Keratinocyte (primary cell): Measurements from ENCODE around the gene RGMA. TPM values are rescaled to one million over a fixed set of nuclear protein-coding genes. Genes with fewer than 3 reads are reported as not detected.

ENCODE experiments used
- DNase-seq: peaks from one replicate; pipeline ENCODE4 v3.0.0-alpha.2; 2011; ENCODE audit warnings: low read depth, missing footprints, low spot score
- FAIRE-seq: peaks from 2 replicates; lab custom pipeline; 2011; peaks lifted over from hg19 to GRCh38; lab: Jason Lieb, UNC
- H2AFZ ChIP-seq: 2 replicates; pipeline ENCODE4 v1.6.0; 2012; ENCODE audit warnings: low read length, control low read depth, inconsistent platforms; ENCODE audit not compliant: control insufficient read depth
- H3K27ac ChIP-seq: 2 replicates; pipeline ENCODE4 v1.5.1; 2011; ENCODE audit warnings: low read length; ENCODE audit not compliant: control insufficient read depth, insufficient read depth
- H3K27me3 ChIP-seq: 3 replicates; pipeline ENCODE4 v1.6.0; 2011; ENCODE audit warnings: low read length; ENCODE audit not compliant: control insufficient read depth, insufficient read depth; ENCODE audit errors: extremely low read depth
- H3K36me3 ChIP-seq, 2 experiments: 2 replicates in 1 of 2; 3 replicates in 1 of 2; pipeline ENCODE4 v1.5.1; 2011; ENCODE audit warnings: low read length in 2 of 2, mild to moderate bottlenecking in 1 of 2; ENCODE audit not compliant: control insufficient read depth in 2 of 2, insufficient read depth in 2 of 2; ENCODE audit errors: extremely low read depth in 1 of 2
- H3K4me1 ChIP-seq: 3 replicates; pipeline ENCODE4 v1.5.1; 2011; ENCODE audit warnings: low read length; ENCODE audit not compliant: control insufficient read depth, insufficient read depth; ENCODE audit errors: extremely low read depth
- H3K4me2 ChIP-seq: 3 replicates; pipeline ENCODE4 v1.6.0; 2011; ENCODE audit warnings: low read depth, low read length; ENCODE audit not compliant: control insufficient read depth, insufficient read depth; ENCODE audit errors: extremely low read depth
- H3K4me3 ChIP-seq, 3 experiments: fragments of 200-600 bp in 1 of 3; sonication (generic) in 1 of 3; 2 replicates in 2 of 3; 3 replicates in 1 of 3; pipeline ENCODE4 v1.5.1; 2011 to 2016; ENCODE audit warnings: low read length in 3 of 3, mild to moderate bottlenecking in 3 of 3, control low read depth in 2 of 3, inconsistent platforms in 1 of 3, low read depth in 1 of 3, mixed read lengths in 1 of 3, mixed run types in 1 of 3, moderate library complexity in 1 of 3; ENCODE audit not compliant: control insufficient read depth in 2 of 3, insufficient read depth in 2 of 3; ENCODE audit errors: extremely low read depth in 1 of 3
- H3K79me2 ChIP-seq: 2 replicates; pipeline ENCODE4 v1.6.0; 2012; ENCODE audit warnings: low read length; ENCODE audit not compliant: control insufficient read depth, insufficient read depth
- H3K9ac ChIP-seq: 3 replicates; pipeline ENCODE4 v1.6.0; 2011; ENCODE audit warnings: low read length; ENCODE audit not compliant: control insufficient read depth, insufficient read depth; ENCODE audit errors: extremely low read depth
- H3K9me1 ChIP-seq: 3 replicates; pipeline ENCODE4 v1.6.0; 2011; ENCODE audit warnings: low read length; ENCODE audit not compliant: control insufficient read depth, insufficient read depth; ENCODE audit errors: extremely low read depth
- H3K9me3 ChIP-seq: 2 replicates; pipeline ENCODE4 v1.5.1; 2012; ENCODE audit warnings: low read depth, low read length; ENCODE audit not compliant: control insufficient read depth
- H4K20me1 ChIP-seq: 3 replicates; pipeline ENCODE4 v1.6.0; 2011; ENCODE audit warnings: low read length; ENCODE audit not compliant: control insufficient read depth, insufficient read depth; ENCODE audit errors: extremely low read depth
- CTCF ChIP-seq, 3 experiments: IDR thresholded peaks in 1 of 3; conservative IDR thresholded peaks in 1 of 3; optimal IDR thresholded peaks in 1 of 3; 2 replicates in 2 of 3; 3 replicates in 1 of 3; pipeline versions ENCODE3 to v1.5.1; 2011; ENCODE audit warnings: low read length in 3 of 3, mild to moderate bottlenecking in 3 of 3, moderate library complexity in 2 of 3, control low read depth in 1 of 3, inconsistent platforms in 1 of 3; ENCODE audit not compliant: insufficient read depth in 2 of 3; ENCODE audit errors: extremely low read depth in 1 of 3
- EZH2 ChIP-seq: IDR thresholded peaks from one replicate; pipeline ENCODE4 v1.6.1; 2012; ENCODE audit warnings: inconsistent platforms, mild to moderate bottlenecking, low read length, moderate library complexity
- dilution Hi-C: fragments of 300-500 bp; cut with MboI; formaldehyde crosslinking; loops from one replicate; pipeline ENCODE4 v1.7.0; 2020; ENCODE audit warnings: low sequenced_read_pairs; ENCODE audit not compliant: extremely low pct_ligation_motif_present
- polyA plus RNA-seq, 5 experiments: library from polyadenylated mRNA; depleted of rRNA in 3 of 5; stranded (reverse) in 3 of 5; stranded (forward) in 1 of 5; unstranded in 1 of 5; fragments of >200 nt; gene quantifications; 1 replicate in 1 of 5; 2 replicates in 3 of 5; 3 replicates in 1 of 5; pipeline versions ENCODE4 v1.2.1 to v1.2.3, GENCODE V29; 2011 to 2012; ENCODE audit warnings: missing spikeins in 2 of 5, low read depth in 1 of 5, low replicate concordance in 1 of 5

RGMA gene
- polyA plus RNA-seq, 1 donor (not counting 4 experiments of a cell fraction or from before 2014, with no cell fraction given) = 0.18 TPM

- Histone ChIP-seq H3K4me1 (no peaks in the 10 kb centered on the region), H3K4me3 (no peak overlapping the region), H3K9ac (no peak overlapping the region), H4K20me1 (no peaks in the 10 kb centered on the region), H3K9me3 (no peaks in the 10 kb centered on the region), H3K27ac (no peak overlapping the region), H2AFZ (no peak overlapping the region), H3K36me3 (no peaks in the 10 kb centered on the region), H3K27me3 (no peaks in the 10 kb centered on the region), H3K4me2 (no peak overlapping the region), H3K9me1 (no peaks in the 10 kb centered on the region), H3K79me2 (no peaks in the 10 kb centered on the region)
- dilution Hi-C loops = no loop called here
- DNase-seq (no peak), FAIRE-seq (no peak)
- no peak for TF ChIP-seq CTCF (optimal IDR thresholded peaks at IDR 0.05 in 1 of 3, IDR thresholded peaks at IDR 0.05 in 1 of 3, conservative IDR thresholded peaks at IDR 0.05 in 1 of 3; ENCODE audit: extremely low read depth in 1 of 3, insufficient read depth in 2 of 3, low read length in 3 of 3)
- no peak for TF ChIP-seq EZH2
Observed at GRCh38 chr15:93129702-93130488, 40.9 kb upstream of the RGMA start.

- Histone ChIP-seq H3K9me1 (no peaks in the 10 kb centered on the region), H3K4me3 (no peak overlapping the region), H3K4me2 (no peak overlapping the region), H4K20me1 (no peaks in the 10 kb centered on the region), H3K36me3 (no peaks in the 10 kb centered on the region), H3K9ac (no peak overlapping the region), H3K79me2 (no peaks in the 10 kb centered on the region), H3K4me1 (no peaks in the 10 kb centered on the region), H3K9me3 (no peaks in the 10 kb centered on the region), H3K27me3 (no peaks in the 10 kb centered on the region), H3K27ac (no peak overlapping the region), H2AFZ (no peak overlapping the region)
- TF ChIP-seq EZH2 (no peak), CTCF (optimal IDR thresholded peaks at IDR 0.05 in 1 of 3, IDR thresholded peaks at IDR 0.05 in 1 of 3, conservative IDR thresholded peaks at IDR 0.05 in 1 of 3; ENCODE audit: extremely low read depth in 1 of 3, insufficient read depth in 2 of 3, low read length in 3 of 3) (no peak)
- FAIRE-seq = no peak
- DNase-seq = no peak
- dilution Hi-C loops = no loop called here
Observed at GRCh38 chr15:93127286-93127685, 38.3 kb upstream of the RGMA start.
